GM12892 (cell line): ENCODE results near the gene DENND4B.

Experiments used
- POLR2A ChIP-seq: IDR thresholded peaks from 2 replicates; pipeline ENCODE4 v1.6.1; 2011; ENCODE audit warnings: low read depth, low read length, control low read depth
- POLR2AphosphoS5 ChIP-seq: IDR thresholded peaks from 2 replicates; pipeline ENCODE4 v1.6.1; 2011; ENCODE audit warnings: low read depth, low read length, control low read depth
- TAF1 ChIP-seq: IDR thresholded peaks from 2 replicates; pipeline ENCODE4 v1.6.1; 2011; ENCODE audit warnings: low read depth, mild to moderate bottlenecking, control low read depth, low read length, borderline replicate concordance

- no peak for TF ChIP-seq POLR2AphosphoS5
- TF ChIP-seq POLR2A = no peak
- TF ChIP-seq TAF1 = no peak
Measured at GRCh38 chr1:153937331-153937730, 9.2 kb downstream of the DENND4B start.
